Epithelial cell of esophagus (primary cell): ENCODE measurements around the gene NLK.
"Not testable (repeated sequence)": the region's sequence is repeated elsewhere in the genome, so short reads cannot be mapped to it uniquely, and the experiment has no call there.

ENCODE experiments used
- DNase-seq: peaks from one replicate; pipeline ENCODE4 v3.0.0; 2010; ENCODE audit warnings: low read depth
- H3K4me3 ChIP-seq: 2 replicates; pipeline ENCODE4 v1.5.1; 2011; ENCODE audit warnings: mild to moderate bottlenecking, low read length, control low read depth
- CTCF ChIP-seq: IDR thresholded peaks from 2 replicates; pipeline ENCODE4 v1.5.1; 2011; ENCODE audit warnings: low read depth, mild to moderate bottlenecking, low read length, control low read depth, inconsistent platforms; ENCODE audit not compliant: insufficient read depth; ENCODE audit errors: missing control alignments

Gene NLK

GRCh38 chr17:28227316-28228108, 185.0 kb downstream of the NLK start:
- peak; percentile 83 for DNase-seq
- no peak for TF ChIP-seq CTCF
- peak overlapping the region; percentile 64 for H3K4me3 ChIP-seq

- TF ChIP-seq CTCF = peak; percentile 48
- peak; percentile 19 for DNase-seq
- H3K4me3 ChIP-seq = peak overlapping the region; percentile 64
Measured at GRCh38 chr17:28228109-28228840, 185.8 kb downstream of the NLK start.

- no peak for TF ChIP-seq CTCF
- no peak for DNase-seq
- no peak overlapping the region for H3K4me3 ChIP-seq
Measured at GRCh38 chr17:28228986-28229729, 186.7 kb downstream of the NLK start.

- TF ChIP-seq CTCF = no peak
- H3K4me3 ChIP-seq = no peak overlapping the region
- no peak for DNase-seq
Measured at GRCh38 chr17:28230011-28230410, 187.5 kb downstream of the NLK start.

- H3K4me3 ChIP-seq, DNase-seq: not testable (repeated sequence)
- TF ChIP-seq CTCF = peak; percentile 16
Measured at GRCh38 chr17:28230607-28231006, 188.1 kb downstream of the NLK start.

GRCh38 chr17:28231624-28232023, 189.1 kb downstream of the NLK start:
- H3K4me3 ChIP-seq, DNase-seq: not testable (repeated sequence)
